Endothelial cell of umbilical vein (primary cell): Measurements from ENCODE around the gene FTH1. TPM values are rescaled to one million over a fixed set of nuclear protein-coding genes. Genes with fewer than 3 reads are reported as not detected.

Experiments used
- BruUV-seq: library from RNA; stranded (reverse); fragments of 400-500 nt; replicated peaks from 2 replicates; lab custom pipeline; 2021; lab: Mats Ljungman, UMichigan
- CTCF ChIA-PET: fragments of 300-600, 350-600 bp; sonication (Branson Sonifier 250); formaldehyde crosslinking; loops from one replicate; lab custom pipeline; 2021; ENCODE audit warnings: antibody characterized with exemption, inconsistent platforms; lab: Charles Lee
- POLR2A ChIA-PET: fragments of 300-600, 350-600 bp; sonication (Branson Sonifier 250); formaldehyde crosslinking; loops from one replicate; lab custom pipeline; 2021; ENCODE audit warnings: antibody characterized with exemption, inconsistent platforms; lab: Charles Lee
- DNase-seq: peaks from one replicate; pipeline ENCODE4 v3.0.0-alpha.2; 2011; ENCODE audit warnings: low read depth, low spot score
- FAIRE-seq: peaks from 2 replicates; lab custom pipeline; 2011; peaks lifted over from hg19 to GRCh38; lab: Jason Lieb, UNC
- H2AFZ ChIP-seq: 2 replicates; pipeline ENCODE4 v1.6.0; 2012; ENCODE audit warnings: low read depth, low read length, control low read depth, inconsistent platforms
- H3K27ac ChIP-seq: 2 replicates; pipeline ENCODE4 v1.5.1; 2011; ENCODE audit warnings: low read depth, mild to moderate bottlenecking, control low read depth, low read length, moderate library complexity; ENCODE audit not compliant: insufficient read depth
- H3K27me3 ChIP-seq, 2 experiments: 2 replicates each; pipeline versions ENCODE4 v1.6.0 to v1.6.1; 2011; ENCODE audit warnings: low read length in 2 of 2, mixed read lengths in 1 of 2; ENCODE audit not compliant: control insufficient read depth in 2 of 2, insufficient read depth in 2 of 2
- H3K36me3 ChIP-seq, 2 experiments: 2 replicates in 1 of 2; 3 replicates in 1 of 2; pipeline ENCODE4 v1.5.1; 2011; ENCODE audit warnings: low read length in 2 of 2, mild to moderate bottlenecking in 1 of 2, moderate library complexity in 1 of 2; ENCODE audit not compliant: control insufficient read depth in 2 of 2, insufficient read depth in 2 of 2; ENCODE audit errors: extremely low read depth in 1 of 2
- H3K4me1 ChIP-seq: 3 replicates; pipeline ENCODE4 v1.5.1; 2011; ENCODE audit warnings: mild to moderate bottlenecking, low read length; ENCODE audit not compliant: control insufficient read depth, insufficient read depth; ENCODE audit errors: extremely low read depth
- H3K4me2 ChIP-seq: 2 replicates; pipeline ENCODE4 v1.6.1; 2011; ENCODE audit warnings: low read length, control low read depth, mixed read lengths; ENCODE audit not compliant: insufficient read depth
- H3K4me3 ChIP-seq, 3 experiments: fragments of 200-600 bp in 1 of 3; sonication (generic), shearing (Covaris generic) in 1 of 3; replicated peaks in 1 of 3; 2 replicates each; pipeline ENCODE4 v1.5.1; 2011 to 2016; ENCODE audit warnings: control low read depth in 3 of 3, low read length in 3 of 3, mild to moderate bottlenecking in 2 of 3, inconsistent platforms in 1 of 3, low read depth in 1 of 3, moderate library complexity in 1 of 3; ENCODE audit not compliant: insufficient read depth in 1 of 3
- H3K79me2 ChIP-seq: 2 replicates; pipeline ENCODE4 v1.6.0; 2012; ENCODE audit warnings: low read length, inconsistent platforms; ENCODE audit not compliant: control insufficient read depth, insufficient read depth
- H3K9ac ChIP-seq: replicated peaks from 2 replicates; pipeline ENCODE3; 2011; ENCODE audit warnings: low read length, control low read depth; ENCODE audit not compliant: insufficient read depth; ENCODE audit errors: extremely low read depth
- H3K9me1 ChIP-seq: replicated peaks from 3 replicates; pipeline ENCODE4 v1.6.0; 2011; ENCODE audit warnings: mild to moderate bottlenecking, low read length; ENCODE audit not compliant: control insufficient read depth, insufficient read depth; ENCODE audit errors: extremely low read depth
- H3K9me3 ChIP-seq: replicated peaks from 2 replicates; pipeline ENCODE4 v1.5.1; 2012; ENCODE audit warnings: low read length, inconsistent platforms; ENCODE audit not compliant: control insufficient read depth, insufficient read depth
- H4K20me1 ChIP-seq: replicated peaks from 2 replicates; pipeline ENCODE3; 2011; ENCODE audit warnings: mild to moderate bottlenecking, low read length; ENCODE audit not compliant: control insufficient read depth, insufficient read depth; ENCODE audit errors: extremely low read depth
- CTCF ChIP-seq, 2 donors: IDR thresholded peaks; 1 replicate in 1 of 2; 2 replicates in 1 of 2; pipeline ENCODE4 v1.5.1; 2011; ENCODE audit warnings: low read length in 2 of 2, mild to moderate bottlenecking in 2 of 2, moderate library complexity in 2 of 2, control low read depth in 1 of 2, inconsistent platforms in 1 of 2, low read depth in 1 of 2; ENCODE audit not compliant: insufficient read depth in 1 of 2; ENCODE audit errors: extremely low read depth in 1 of 2
- EZH2 ChIP-seq: IDR thresholded peaks from 2 replicates; pipeline ENCODE4 v1.6.1; 2012; ENCODE audit warnings: borderline replicate concordance, low read depth, mild to moderate bottlenecking, moderate library complexity, low read length, inconsistent platforms; ENCODE audit not compliant: severe bottlenecking
- FOS ChIP-seq: IDR thresholded peaks from 2 replicates; pipeline ENCODE4 v1.6.1; 2011; ENCODE audit warnings: mild to moderate bottlenecking, low read length, moderate library complexity, borderline replicate concordance; ENCODE audit not compliant: insufficient read depth
- GATA2 ChIP-seq: IDR thresholded peaks from 2 replicates; pipeline ENCODE4 v1.7.0; 2011; ENCODE audit warnings: low read depth, mild to moderate bottlenecking, moderate library complexity, mixed read lengths, low read length; ENCODE audit not compliant: insufficient read length, insufficient read depth
- JUN ChIP-seq: IDR thresholded peaks from 2 replicates; pipeline ENCODE4 v1.6.1; 2011; ENCODE audit warnings: borderline replicate concordance, low read depth; ENCODE audit not compliant: insufficient read length, insufficient read depth
- MYC ChIP-seq: IDR thresholded peaks from one replicate; pipeline ENCODE4 v1.6.1; 2011; ENCODE audit warnings: mild to moderate bottlenecking, low read depth, low read length
- POLR2A ChIP-seq: IDR thresholded peaks from 2 replicates; pipeline ENCODE4 v1.6.1; 2012; ENCODE audit warnings: low read depth, mild to moderate bottlenecking, control low read depth, low read length
- POLR2AphosphoS5 ChIP-seq: IDR thresholded peaks from 2 replicates; pipeline ENCODE4 v1.6.1; 2012; ENCODE audit warnings: low read depth, mild to moderate bottlenecking, control low read depth, low read length, moderate library complexity; ENCODE audit not compliant: insufficient read depth
- dilution Hi-C: fragments of 300-500 bp; cut with MboI; formaldehyde crosslinking; loops from one replicate; pipeline ENCODE4 v1.15.0; 2019; ENCODE audit warnings: low sequenced_read_pairs; ENCODE audit not compliant: extremely low pct_ligation_motif_present
- intact Hi-C: fragments of 100-400 bp; cut with micrococcal nuclease; formaldehyde crosslinking; loops from one replicate; pipeline ENCODE4 v1.10.0; 2022
- polyA plus RNA-seq, 4 experiments: library from polyadenylated mRNA; depleted of rRNA in 3 of 4; stranded (reverse) in 3 of 4; unstranded in 1 of 4; fragments of >200 nt; gene quantifications; 2 replicates each; pipeline versions ENCODE4 v1.2.1 to v1.2.3, GENCODE V29; 2011 to 2012; ENCODE audit warnings: missing spikeins in 1 of 4
- total RNA-seq: library from RNA; stranded (reverse); gene quantifications from 2 replicates; pipeline ENCODE4 v1.2.3, GENCODE V29; 2021
- TF ChIP-seq, protein P1 (sequence below): IDR thresholded peaks from 2 replicates; pipeline ENCODE4 v1.6.1; 2011; ENCODE audit not compliant: insufficient read depth, insufficient read length

The FTH1 gene
- total and polyA plus RNA-seq, 2 donors (not counting 3 experiments of a cell fraction or from before 2014, with no cell fraction given), result 1,177 to 2,501 TPM

DNA sequence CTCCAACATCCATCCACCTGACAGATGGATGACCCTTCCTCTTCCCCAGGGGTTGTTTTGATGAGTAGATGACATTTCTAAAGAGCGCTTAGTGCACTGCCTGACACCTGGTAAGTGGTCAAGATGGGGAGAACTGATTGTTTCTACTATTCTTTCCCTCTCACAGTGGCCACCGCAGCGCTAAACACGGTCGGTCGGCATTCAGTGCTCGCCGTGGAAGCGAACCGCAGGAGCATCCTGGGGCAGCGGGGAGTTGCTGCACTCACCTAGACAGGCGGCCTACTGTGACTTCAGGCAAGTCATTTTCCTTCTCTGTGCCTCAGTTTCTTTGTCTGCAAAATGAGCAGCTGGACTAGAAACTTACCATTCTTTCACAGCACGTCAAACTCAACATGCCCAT is 22.2 kb downstream of the FTH1 start:
- Histone ChIP-seq H3K9ac (no peak overlapping the region), H2AFZ (no peak overlapping the region), H3K4me1 (no peaks in the 10 kb centered on the region), H4K20me1 (no peaks in the 10 kb centered on the region), H3K4me2 (no peak overlapping the region), H3K27me3 (peaks cover 2 to 3% of the 10 kb centered on the region in 2 experiments), H3K9me3 (no peaks in the 10 kb centered on the region), H3K4me3 (no peak overlapping the region), H3K79me2 (no peaks in the 10 kb centered on the region), H3K36me3 (no peaks in the 10 kb centered on the region), H3K9me1 (no peaks in the 10 kb centered on the region), H3K27ac (no peak overlapping the region)
- BruUV-seq, result no TSS peak
- dilution Hi-C loops (no loop called here), intact Hi-C loops (no loop called here)
- TF ChIP-seq POLR2AphosphoS5 (no peak), MYC (no peak), CTCF (IDR thresholded peaks at IDR 0.05; ENCODE audit: extremely low read depth in 1 of 2, insufficient read depth in 1 of 2, low read depth in 1 of 2, low read length in 2 of 2) (no peak), FOS (no peak), POLR2A (no peak), JUN (no peak), GATA2 (no peak), EZH2 (no peak)
- TF ChIP-seq, protein P1, sequence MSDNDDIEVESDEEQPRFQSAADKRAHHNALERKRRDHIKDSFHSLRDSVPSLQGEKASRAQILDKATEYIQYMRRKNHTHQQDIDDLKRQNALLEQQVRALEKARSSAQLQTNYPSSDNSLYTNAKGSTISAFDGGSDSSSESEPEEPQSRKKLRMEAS, result no peak
- POLR2A ChIA-PET, result no interaction called here
- DNase-seq, result no peak
- CTCF ChIA-PET, result interaction anchor here (0.8 to 8.3 kb wide), 7 partner anchors 9 to 163 kb away, joined by 3 to 276 read pairs (median 100); no protein-coding TSS in a partner anchor
- FAIRE-seq, result no peak
